A549 (cell line): ENCODE data around the gene PATJ. TPM values are rescaled to one million over a fixed set of nuclear protein-coding genes. Genes with fewer than 3 reads are reported as not detected.

Experiments
- ATAC-seq, 2 experiments: fragments of 200-7000 bp in 1 of 2; fragments of >200 bp in 1 of 2; cut with Nextera tagmentation in 1 of 2; cut with Tn5 transposase in 1 of 2; 3 replicates each; pipeline versions ENCODE4 v1.8.0 to v1.9.1; 2018 to 2020; ENCODE audit warnings: mild to moderate bottlenecking in 1 of 2, moderate library complexity in 1 of 2
- CTCF ChIA-PET: fragments of 300-600 bp; sonication (Branson Sonifier 250); formaldehyde crosslinking; extraction: SDS; loops from one replicate; lab custom pipeline; 2021; ENCODE audit warnings: antibody characterized with exemption, inconsistent platforms; lab: Yijun Ruan, JAX
- POLR2A ChIA-PET: fragments of 350-600 bp; formaldehyde crosslinking; extraction: SDS; loops from one replicate; lab custom pipeline; 2021; ENCODE audit warnings: antibody characterized with exemption, inconsistent platforms; lab: Yijun Ruan, JAX
- DNase-seq, 2 experiments: peaks; one replicate each; pipeline versions ENCODE4 v3.0.0 to v3.0.0-alpha.2; 2011 to 2016; ENCODE audit warnings: low read depth in 1 of 2, low spot score in 1 of 2
- FAIRE-seq: peaks from 2 replicates; lab custom pipeline; 2011; peaks lifted over from hg19 to GRCh38; lab: Jason Lieb, UNC
- H3K27ac ChIP-seq, 2 experiments: fragments of >200 bp; sonication (Bioruptor Twin); formaldehyde crosslinking; 3 replicates each; pipeline ENCODE4 v1.5.1; 2016 to 2017
- H3K4me1 ChIP-seq: fragments of >200 bp; sonication (Bioruptor Twin); formaldehyde crosslinking; 3 replicates; pipeline ENCODE4 v1.6.1; 2016
- H3K4me2 ChIP-seq: fragments of >200 bp; sonication (Bioruptor Twin); formaldehyde crosslinking; 3 replicates; pipeline ENCODE4 v1.6.1; 2016
- H3K4me3 ChIP-seq: fragments of >200 bp; sonication (Bioruptor Twin); formaldehyde crosslinking; 3 replicates; pipeline ENCODE4 v1.5.1; 2016
- H3K9me3 ChIP-seq: fragments of >200 bp; sonication (Bioruptor Twin); formaldehyde crosslinking; 3 replicates; pipeline ENCODE4 v1.6.1; 2016
- BHLHE40 ChIP-seq: IDR thresholded peaks from 2 replicates; pipeline ENCODE4 v1.6.1; 2012; ENCODE audit warnings: low read depth, low read length, inconsistent platforms
- CBX2 ChIP-seq: fragments of 200-600 bp; sonication (generic); IDR thresholded peaks from 2 replicates; pipeline ENCODE4 v1.6.1; 2016; ENCODE audit warnings: low read depth, mild to moderate bottlenecking, borderline replicate concordance
- CBX8 ChIP-seq: fragments of 200-600 bp; sonication (generic); IDR thresholded peaks from 2 replicates; pipeline ENCODE4 v1.6.1; 2016
- CEBPB ChIP-seq, 2 experiments: fragments of >200 bp in 1 of 2; sonication (Bioruptor Twin) in 1 of 2; formaldehyde crosslinking in 1 of 2; IDR thresholded peaks; 2 replicates each; pipeline ENCODE4 v1.6.1; 2012 to 2016
- CTCF ChIP-seq: fragments of >200 bp; sonication (Bioruptor Twin); formaldehyde crosslinking; IDR thresholded peaks from 3 replicates; pipeline ENCODE4 v1.5.1; 2016
- E2F6 ChIP-seq: IDR thresholded peaks from 2 replicates; pipeline ENCODE4 v1.6.1; 2012; ENCODE audit warnings: low read depth, borderline replicate concordance
- EHMT2 ChIP-seq: fragments of 200-600 bp; sonication (generic); IDR thresholded peaks from 2 replicates; pipeline ENCODE4 v1.6.1; 2016; ENCODE audit warnings: antibody characterized with exemption, low read depth, mild to moderate bottlenecking, moderate library complexity
- ESRRA ChIP-seq: fragments of 150-350 bp; IDR thresholded peaks from 2 replicates; pipeline ENCODE4 v1.6.1; 2014; ENCODE audit warnings: mild to moderate bottlenecking, low read length, borderline replicate concordance
- FOSB ChIP-seq: fragments of 250-450 bp; sonication (Bioruptor Pico); IDR thresholded peaks from 2 replicates; pipeline ENCODE4 v1.5.0; 2020; ENCODE audit warnings: mild to moderate bottlenecking, moderate library complexity
- FOSL2 ChIP-seq, 2 experiments: fragments of 450-650 bp in 1 of 2; fragments of >200 bp in 1 of 2; sonication (Bioruptor Twin) in 1 of 2; formaldehyde crosslinking; IDR thresholded peaks; 2 replicates each; pipeline versions ENCODE4 v1.5.0 to v1.6.1; 2016 to 2020; ENCODE audit warnings: mild to moderate bottlenecking in 1 of 2, moderate library complexity in 1 of 2
- HOXA7 ChIP-seq: fragments of 250-450 bp; sonication (Bioruptor Pico); IDR thresholded peaks from 2 replicates; pipeline ENCODE4 v1.5.0; 2020; ENCODE audit warnings: mild to moderate bottlenecking, moderate library complexity
- HOXB5 ChIP-seq: fragments of 250-450 bp; sonication (Bioruptor Pico); IDR thresholded peaks from 2 replicates; pipeline ENCODE4 v1.5.0; 2020; ENCODE audit warnings: mild to moderate bottlenecking, moderate library complexity
- KDM5A ChIP-seq: fragments of 200-600 bp; sonication (generic); IDR thresholded peaks from 2 replicates; pipeline ENCODE4 v1.6.1; 2016; ENCODE audit warnings: antibody characterized with exemption, mild to moderate bottlenecking
- MAFK ChIP-seq: fragments of 450-650 bp; IDR thresholded peaks from 2 replicates; pipeline ENCODE4 v1.6.1; 2014; ENCODE audit not compliant: partially characterized antibody
- MAZ ChIP-seq: fragments of 150-350 bp; IDR thresholded peaks from 2 replicates; pipeline ENCODE4 v1.6.1; 2014; ENCODE audit warnings: antibody characterized with exemption, low read depth, low read length, borderline replicate concordance
- MYC ChIP-seq: IDR thresholded peaks from 2 replicates; pipeline ENCODE4 v1.6.1; 2012; ENCODE audit warnings: mild to moderate bottlenecking, inconsistent platforms, low read length, improper control_type of control experiment, borderline replicate concordance
- NFE2L2 ChIP-seq: fragments of 150-350 bp; conservative IDR thresholded peaks from 2 replicates; pipeline ENCODE4 v1.6.1; 2014; ENCODE audit warnings: low read length
- NR3C1 ChIP-seq: fragments of >200 bp; sonication (Bioruptor Twin); formaldehyde crosslinking; IDR thresholded peaks from 3 replicates; pipeline ENCODE4 v1.6.1; 2017
- POLR2A ChIP-seq: IDR thresholded peaks from 2 replicates; pipeline ENCODE4 v1.6.1; 2012; ENCODE audit warnings: mild to moderate bottlenecking, low read length
- POLR2AphosphoS2 ChIP-seq: conservative IDR thresholded peaks from 2 replicates; pipeline ENCODE4 v1.6.1; 2012; ENCODE audit warnings: low read length, improper control_type of control experiment, inconsistent platforms
- RCOR1 ChIP-seq: fragments of 150-350 bp; IDR thresholded peaks from 2 replicates; pipeline ENCODE4 v1.6.1; 2014; ENCODE audit warnings: antibody characterized with exemption, low read length, low read depth
- SMC3 ChIP-seq: fragments of >200 bp; sonication (Bioruptor Twin); formaldehyde crosslinking; IDR thresholded peaks from 3 replicates; pipeline ENCODE4 v1.6.1; 2018; ENCODE audit warnings: inconsistent platforms
- TP53 ChIP-seq: fragments of 250-450 bp; sonication (Bioruptor Pico); IDR thresholded peaks from 2 replicates; pipeline ENCODE4 v1.5.0; 2021; ENCODE audit warnings: mild to moderate bottlenecking, moderate library complexity
- USF2 ChIP-seq: fragments of 450-650 bp; IDR thresholded peaks from 2 replicates; pipeline ENCODE4 v1.6.1; 2014; ENCODE audit warnings: antibody characterized with exemption
- whole genome bisulfite sequencing: methylation state at CpG from one replicate; pipeline ENCODE4 v1.1.6; 2017; ENCODE audit errors: missing lambda C conversion rate; 5-methylcytosine and 5-hydroxymethylcytosine counted together
- polyA plus RNA-seq, 4 experiments: library from polyadenylated mRNA; depleted of rRNA in 3 of 4; stranded (reverse); fragments of >200 nt; fragmentation: RNase III in 1 of 4; extraction: RNeasy Plus Mini Kit Qiagen cat#74134 plus additional on column Dnase treatment in 1 of 4; gene quantifications; 2 replicates in 3 of 4; 3 replicates in 1 of 4; pipeline ENCODE4 v1.2.3, GENCODE V29; 2011 to 2017

Gene PATJ
- polyA plus RNA-seq, 2 of the 4 experiments (the other 2 are of a cell fraction) = 6.0 to 14.7 TPM

- WGBS = 87% methylated on average over 6 of the region's 6 CpGs
- H3K4me3 ChIP-seq = no peak overlapping the region
- H3K27ac ChIP-seq = no peak overlapping the region
- no peak for TF ChIP-seq POLR2A
- TF ChIP-seq FOSB = no peak
- TF ChIP-seq FOSL2 (IDR thresholded peaks at IDR 0.05) = no peak
- no peak for TF ChIP-seq FOSL2 (CRISPR knock-in tag; IDR thresholded peaks at IDR 0.05)
- TF ChIP-seq USF2 = no peak
- no peak for TF ChIP-seq TP53
- TF ChIP-seq ESRRA = no peak
- no peak for TF ChIP-seq MAZ
- TF ChIP-seq CTCF = no peak
- TF ChIP-seq NR3C1 = no peak
- TF ChIP-seq MYC = no peak
- TF ChIP-seq SMC3 = no peak
- no peaks in the 10 kb centered on the region for H3K4me1 ChIP-seq
- no peaks in the 10 kb centered on the region for H3K9me3 ChIP-seq
- ChIA-PET POLR2A (no interaction called here), CTCF (no interaction called here)
- ATAC-seq (no peak), FAIRE-seq (no peak), DNase-seq (no peak)
- H3K4me2 ChIP-seq = no peak overlapping the region
These were observed 213.9 kb downstream of the PATJ start for GRCh38 chr1:61956016-61956645.

- TF ChIP-seq CBX8 (no peak), MAFK (no peak), RCOR1 (no peak), NFE2L2 (no peak), KDM5A (no peak), CBX2 (no peak), CEBPB (IDR thresholded peaks at IDR 0.05) (no peak), HOXB5 (CRISPR knock-in tag) (no peak), E2F6 (no peak), FOSL2 (IDR thresholded peaks at IDR 0.05) (no peak), FOSL2 (CRISPR knock-in tag; IDR thresholded peaks at IDR 0.05) (no peak), BHLHE40 (no peak), MYC (no peak), HOXA7 (CRISPR knock-in tag) (no peak)
- ChIA-PET POLR2A (no interaction called here), CTCF (no interaction called here)
- Histone ChIP-seq H3K27ac (no peak overlapping the region), H3K4me1 (no peaks in the 10 kb centered on the region), H3K4me2 (no peak overlapping the region), H3K9me3 (no peaks in the 10 kb centered on the region), H3K4me3 (no peak overlapping the region)
- ATAC-seq (no peak), DNase-seq (no peak), FAIRE-seq (no peak)
- WGBS = 86% methylated on average over 2 of the region's 2 CpGs
These were observed 214.5 kb downstream of the PATJ start for GRCh38 chr1:61956784-61957183.

- ATAC-seq = no peak
- no peak for FAIRE-seq
These were observed 218.7 kb downstream of the PATJ start for GRCh38 chr1:61961009-61961408.

More at GRCh38 chr1:61961009-61961408, 218.7 kb downstream of the PATJ start:
- Histone ChIP-seq H3K4me2 (no peak overlapping the region), H3K4me1 (no peaks in the 10 kb centered on the region), H3K4me3 (no peak overlapping the region), H3K27ac (no peak overlapping the region), H3K9me3 (no peaks in the 10 kb centered on the region)
- TF ChIP-seq EHMT2 = no peak
- TF ChIP-seq POLR2AphosphoS2 = no peak
- no peak for TF ChIP-seq CBX8
- no peak for DNase-seq
- ChIA-PET CTCF (no interaction called here), POLR2A (no interaction called here)
- 96% methylated on average over 3 of the region's 3 CpGs for WGBS
